HG03442 (cell line): Measurements from ENCODE around the gene PTAFR.

ENCODE experiments used
- ATAC-seq: cut with Tn5 transposase; IDR thresholded peaks from one replicate; pipeline ENCODE4 v1.9.1; 2021; ENCODE audit warnings: mild to moderate bottlenecking, moderate library complexity; ENCODE audit not compliant: unreplicated experiment

PTAFR gene

DNA sequence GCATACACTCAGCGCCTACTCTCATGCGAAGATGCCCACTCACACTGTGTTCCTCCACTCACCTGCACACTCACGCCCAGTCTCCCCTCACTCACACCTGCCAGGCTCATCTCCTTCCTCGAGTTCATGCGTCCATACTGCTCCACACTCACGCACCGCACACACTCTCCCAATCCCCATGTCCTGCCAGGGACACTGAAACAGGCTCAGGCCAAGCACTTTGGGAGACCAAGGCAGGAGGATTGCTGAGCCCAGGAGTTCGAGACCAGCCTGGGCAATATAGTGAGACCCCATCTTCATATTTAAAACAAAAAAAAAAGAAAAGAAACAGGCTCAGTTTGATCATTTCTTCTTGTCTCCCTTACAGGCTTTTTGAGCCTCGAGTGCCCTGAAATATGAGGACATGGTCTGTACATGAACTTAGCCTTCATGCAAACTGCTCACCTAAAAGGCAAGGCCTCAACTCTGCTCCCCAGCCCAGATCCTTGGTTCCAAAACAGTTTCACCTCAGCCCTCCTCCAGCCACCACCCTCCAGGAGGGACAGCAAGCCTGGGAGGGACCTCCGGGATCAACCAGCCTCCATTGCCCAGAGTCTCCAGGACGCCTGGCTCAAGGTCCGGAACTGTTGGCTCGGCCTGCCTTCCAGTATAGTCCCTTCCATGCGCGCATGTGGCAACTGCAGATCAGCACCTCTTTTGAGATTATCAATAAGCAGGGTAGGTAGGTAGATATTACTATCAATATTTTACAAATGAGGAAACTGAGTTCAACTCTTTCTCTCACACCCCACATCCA, 2.4 kb upstream of the PTAFR start:
- no peak for ATAC-seq

GRCh38 chr1:28175955-28176485, 470 bp downstream of the PTAFR start:
- ATAC-seq = no peak

GRCh38 chr1:28173980-28174297, 2.6 kb downstream of the PTAFR start:
- no peak for ATAC-seq

DNA sequence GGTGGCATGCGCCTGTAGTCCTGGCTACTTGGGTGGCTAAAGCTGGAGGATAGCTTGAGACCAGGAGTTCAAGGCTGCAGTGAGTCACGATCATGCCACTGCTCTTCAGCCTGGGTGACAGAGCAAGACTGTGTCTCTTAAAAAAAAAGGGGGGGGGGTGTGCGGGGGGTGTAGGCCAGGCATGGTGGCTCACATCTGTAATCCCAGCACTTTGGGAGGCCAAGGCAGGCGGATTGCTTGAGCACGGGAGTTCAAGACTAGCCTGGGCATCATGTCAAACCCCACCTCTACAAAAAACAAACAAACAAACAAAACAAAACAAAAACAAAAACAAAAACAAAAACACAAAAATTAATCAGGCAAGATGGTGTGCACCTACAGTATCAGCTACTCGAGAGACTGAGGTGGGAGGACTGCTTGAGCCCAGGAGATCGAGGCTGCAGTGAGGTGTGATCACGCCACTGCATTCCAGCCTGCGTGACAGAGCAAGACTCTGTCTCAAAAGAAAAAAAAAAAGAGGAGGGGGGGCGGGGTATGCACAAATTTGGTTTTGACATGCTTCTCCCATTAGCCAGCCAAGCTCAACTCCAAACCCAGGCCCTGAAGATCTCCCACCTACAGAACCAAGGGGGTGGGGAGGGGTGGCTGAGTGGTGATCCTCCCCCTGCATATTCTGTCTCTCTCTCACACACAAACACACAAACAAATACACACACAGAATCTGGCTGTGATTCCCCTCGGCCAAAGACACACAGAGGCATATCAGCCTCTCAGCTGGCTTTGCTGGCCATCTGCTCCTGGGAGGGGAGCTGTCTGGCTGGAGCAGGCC, 3.1 kb downstream of the PTAFR start:
- no peak for ATAC-seq

- ATAC-seq = peak; percentile 62
These were observed 3.8 kb downstream of the PTAFR start for GRCh38 chr1:28172713-28173150.

- ATAC-seq = no peak
These were observed 5.2 kb downstream of the PTAFR start for GRCh38 chr1:28171246-28171645.

- no peak for ATAC-seq
These were observed 6.4 kb downstream of the PTAFR start for GRCh38 chr1:28170001-28170596.

DNA sequence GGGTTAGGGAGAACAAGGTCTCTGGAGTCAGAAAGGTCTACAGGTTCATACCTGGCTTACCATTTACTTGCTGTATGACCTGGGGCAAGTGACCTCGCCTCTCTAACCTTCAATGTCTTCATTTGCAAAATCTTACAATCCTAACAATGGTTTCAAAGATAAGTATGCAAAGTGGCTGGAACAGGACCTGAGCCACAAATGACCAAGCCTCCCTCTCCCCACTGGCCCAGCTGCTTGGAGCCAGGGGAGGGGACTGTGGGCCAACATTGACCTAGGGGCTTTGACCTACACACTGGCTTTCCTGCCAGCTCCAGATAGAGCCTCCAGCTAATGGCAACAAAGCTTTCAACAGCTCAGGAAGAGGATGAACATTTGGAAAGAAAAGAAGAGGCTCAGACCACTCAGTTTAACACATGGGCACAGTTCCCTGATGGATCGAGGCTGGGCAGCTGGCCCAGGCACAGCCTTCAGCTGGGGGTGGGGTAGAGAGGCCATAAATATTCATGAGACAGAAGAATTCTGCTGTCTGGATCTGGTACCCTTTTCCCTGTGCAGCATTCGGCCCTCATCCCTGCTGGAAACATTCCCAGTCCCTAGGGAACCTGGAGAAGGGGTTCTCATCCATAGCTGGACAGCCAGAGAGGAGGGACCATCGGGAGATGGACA, 12.9 kb downstream of the PTAFR start:
- ATAC-seq = no peak

DNA sequence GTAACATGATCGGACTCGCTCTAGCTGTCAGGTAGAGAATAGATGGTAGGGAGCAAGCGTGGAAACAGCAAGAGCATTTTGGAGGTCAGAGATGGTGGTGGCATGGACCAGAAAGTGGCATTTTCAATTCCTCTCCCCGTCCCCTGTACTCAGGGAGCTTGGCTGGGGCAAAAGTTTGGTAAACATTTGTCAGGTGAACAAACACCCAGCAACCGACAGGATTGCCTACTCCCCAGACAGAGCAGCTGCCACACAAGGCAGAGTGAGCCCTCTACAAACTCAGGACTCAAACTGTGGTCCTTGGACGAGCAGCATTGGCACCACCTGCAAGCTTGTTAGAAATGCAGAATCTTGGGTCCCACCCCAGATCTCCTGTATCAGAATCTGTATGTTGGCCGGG, 14.3 kb downstream of the PTAFR start:
- ATAC-seq = no peak

DNA sequence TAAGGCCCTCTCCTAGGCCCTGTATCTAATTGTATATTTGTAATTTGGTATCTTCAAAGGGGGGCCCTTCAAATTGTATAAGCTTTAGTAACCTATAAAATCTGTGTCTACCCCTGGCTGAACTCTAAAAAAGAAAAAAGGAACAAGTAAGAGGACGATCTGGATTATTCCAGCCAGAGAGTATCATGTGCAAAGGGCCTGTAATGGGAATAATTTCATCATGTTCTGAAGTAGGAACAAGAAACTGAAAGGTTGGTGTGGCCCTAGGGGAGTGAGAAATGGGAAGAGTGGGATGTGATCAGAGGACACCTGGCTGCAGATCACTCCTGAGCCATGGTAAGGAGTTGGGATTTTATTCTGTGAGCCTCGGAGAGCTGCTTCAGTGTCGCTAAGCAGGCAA, 14.7 kb downstream of the PTAFR start:
- ATAC-seq = no peak

DNA sequence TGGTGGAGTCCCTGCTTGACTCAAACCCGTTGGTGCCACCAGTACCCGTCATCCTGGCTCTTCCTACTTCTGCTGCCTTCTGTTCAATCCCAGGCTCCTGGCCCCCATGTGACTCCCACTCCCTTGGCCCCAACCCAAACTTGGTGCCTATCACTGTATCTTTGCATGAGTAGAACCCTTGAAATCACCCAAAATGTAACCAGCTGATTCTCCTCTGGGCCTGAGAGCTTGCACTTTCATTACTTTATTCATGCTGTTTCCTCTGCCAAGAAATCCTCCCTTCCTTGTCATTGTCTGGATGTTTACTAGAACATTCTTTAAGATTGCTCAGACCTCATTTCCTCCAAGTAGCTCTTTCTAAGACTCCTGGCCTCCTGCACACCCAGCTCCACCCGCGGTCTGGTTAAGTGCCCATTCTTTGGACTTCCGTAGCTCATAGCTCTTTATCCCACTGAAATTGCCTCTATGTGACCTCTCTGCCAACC, 15.7 kb downstream of the PTAFR start:
- no peak for ATAC-seq

- no peak for ATAC-seq
These were observed 16.8 kb downstream of the PTAFR start for GRCh38 chr1:28159680-28160079.

- ATAC-seq = no peak
These were observed 17.2 kb downstream of the PTAFR start for GRCh38 chr1:28159243-28159642.

DNA sequence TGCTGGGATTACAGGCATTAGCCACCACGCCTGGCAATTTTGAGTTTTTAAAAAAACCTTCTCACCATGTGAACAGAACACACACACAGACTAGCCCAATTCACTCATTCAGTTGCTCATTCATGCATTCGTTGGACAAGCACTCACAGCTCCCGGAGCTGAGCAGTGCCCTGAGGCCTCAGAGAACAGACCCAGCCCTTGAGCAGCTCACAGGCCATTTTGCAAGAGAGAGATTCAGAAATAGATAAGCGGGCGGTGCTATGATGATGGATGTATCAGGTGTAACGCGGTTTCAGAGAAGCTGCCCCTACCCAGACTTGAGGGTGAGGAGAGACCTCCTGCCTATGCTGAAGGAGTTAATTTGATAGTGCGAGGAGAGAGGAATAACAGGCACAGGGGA, 18.6 kb downstream of the PTAFR start:
- no peak for ATAC-seq

DNA sequence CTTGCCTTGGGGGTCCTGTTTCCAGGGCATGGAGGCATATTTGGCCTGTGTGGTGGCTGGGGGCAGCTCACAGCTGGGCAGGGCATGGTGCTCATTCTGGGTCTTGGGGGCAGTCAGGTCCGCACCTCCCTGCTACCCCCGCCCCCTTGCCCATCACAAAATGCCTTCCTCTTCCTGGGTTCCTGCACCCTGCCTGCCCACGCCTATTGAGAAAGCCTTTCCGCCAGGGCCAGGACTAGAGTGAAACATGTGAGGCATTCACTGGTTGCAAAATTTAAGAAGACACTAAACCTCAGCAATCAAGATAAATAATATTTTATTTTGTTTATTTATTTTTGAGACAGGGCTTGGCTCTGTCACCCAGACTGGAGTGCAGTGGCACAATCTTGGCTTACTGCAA, 19.7 kb downstream of the PTAFR start:
- ATAC-seq = no peak

DNA sequence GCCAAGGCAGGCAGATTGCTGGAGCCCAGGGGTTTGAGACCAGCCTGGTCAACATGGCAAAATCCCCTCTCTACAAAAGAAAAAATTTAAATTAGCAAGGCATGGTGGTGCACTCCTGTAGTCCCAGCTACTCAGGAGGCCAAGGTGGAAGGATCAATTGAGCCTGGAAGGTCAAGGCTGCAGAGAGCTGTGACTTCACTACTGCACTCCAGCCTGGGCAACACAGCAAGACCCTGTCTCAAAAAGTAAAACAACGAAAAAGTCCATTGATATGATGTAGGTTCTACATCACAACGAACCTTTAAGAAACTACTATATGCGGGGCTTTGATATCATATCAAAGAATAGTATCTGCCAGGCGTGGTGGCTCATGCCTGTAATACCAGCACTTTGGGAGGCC, 20.9 kb downstream of the PTAFR start:
- ATAC-seq = no peak

- ATAC-seq = no peak
These were observed 22.4 kb downstream of the PTAFR start for GRCh38 chr1:28154078-28154594.

- ATAC-seq = no peak
These were observed 26.2 kb downstream of the PTAFR start for GRCh38 chr1:28150125-28150780.

DNA sequence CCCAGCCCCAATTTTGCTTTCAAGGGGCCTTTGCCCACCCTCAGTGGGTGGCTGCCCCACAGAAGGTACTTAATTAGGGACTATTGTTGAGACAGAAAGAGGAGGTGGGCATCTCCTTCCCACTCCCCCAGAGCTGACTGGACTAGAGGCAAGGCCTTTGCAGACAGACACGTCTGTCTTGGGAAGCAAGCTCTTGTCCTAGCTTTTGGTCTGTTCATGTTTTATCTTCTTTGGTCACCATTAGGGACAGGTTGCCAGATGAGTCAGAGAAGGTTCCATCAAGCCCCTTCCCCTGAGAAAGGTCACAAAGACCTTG, 27.7 kb downstream of the PTAFR start:
- no peak for ATAC-seq
